Right renal cortex interstitium (tissue), 3 donors: ENCODE data around the gene HTN3. TPM values are rescaled to one million over a fixed set of nuclear protein-coding genes. Genes with fewer than 3 reads are reported as not detected.
A peak's percentile ranks its signal among the peaks of the same experiment; 100 is the strongest.
"Not testable (repeated sequence)": the region's sequence is repeated elsewhere in the genome, so short reads cannot be mapped to it uniquely, and the experiment has no call there.

ENCODE experiments used
- DNase-seq, 3 donors: peaks; one replicate each; pipeline ENCODE4 v3.0.0-alpha.2; 2013; ENCODE audit warnings: low read depth in 3 of 3, low spot score in 2 of 3
- polyA plus RNA-seq, 3 donors: library from polyadenylated mRNA; unstranded; fragments of 120-200 nt; gene quantifications; one replicate each; pipeline ENCODE4 v1.2.1, GENCODE V29; 2013; ENCODE audit not compliant: insufficient read length in 3 of 3

The HTN3 gene
- polyA plus RNA-seq = not detected

DNA sequence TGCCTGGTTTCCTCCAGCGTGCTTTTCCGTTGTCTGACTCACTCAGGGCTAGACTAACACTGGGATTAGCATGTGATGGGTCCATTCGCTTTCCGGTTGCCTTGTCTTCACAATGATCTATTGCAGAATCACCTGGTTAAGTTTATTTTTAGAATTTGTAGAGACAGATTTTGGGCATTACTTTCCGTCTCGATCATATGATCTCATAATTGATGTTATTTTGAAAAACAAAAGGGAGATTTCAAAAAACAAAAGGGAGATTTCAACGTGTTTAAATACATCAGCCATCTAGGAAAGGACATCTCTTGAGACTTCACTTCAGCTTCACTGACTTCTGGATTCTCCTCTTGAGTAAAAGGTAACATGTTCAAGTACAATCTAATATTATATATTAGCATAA, at the start of gene HTN3:
TSS of gene HTN3 (plus strand) at position 301 of the 400 bp plus-strand sequence. CDS start 2,282 bp downstream, outside the sequence.
- DNase-seq = not testable (repeated sequence)

DNA sequence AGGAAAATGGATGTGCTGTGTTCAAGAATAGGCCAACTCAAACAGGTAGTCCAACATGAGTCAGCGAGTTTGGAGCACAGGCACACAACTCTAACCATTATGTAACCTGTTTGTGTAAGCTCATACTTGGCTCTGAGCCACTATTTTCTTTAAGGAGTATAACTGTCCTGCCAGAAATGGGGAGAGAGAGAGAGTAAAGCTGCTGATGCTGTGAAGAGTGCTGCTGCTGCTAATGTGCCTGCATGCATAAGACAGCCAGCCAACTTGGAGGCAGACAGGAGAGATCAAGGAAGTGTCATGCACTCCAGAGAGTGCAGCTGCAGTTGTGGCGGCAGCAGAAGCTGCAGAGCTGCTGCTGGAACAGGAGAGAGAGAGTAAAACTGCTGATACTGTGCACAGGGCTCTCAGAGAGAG, 44.2 kb upstream of the HTN3 start:
- DNase-seq = peak; percentile 0 to 9 (median 3)

DNA sequence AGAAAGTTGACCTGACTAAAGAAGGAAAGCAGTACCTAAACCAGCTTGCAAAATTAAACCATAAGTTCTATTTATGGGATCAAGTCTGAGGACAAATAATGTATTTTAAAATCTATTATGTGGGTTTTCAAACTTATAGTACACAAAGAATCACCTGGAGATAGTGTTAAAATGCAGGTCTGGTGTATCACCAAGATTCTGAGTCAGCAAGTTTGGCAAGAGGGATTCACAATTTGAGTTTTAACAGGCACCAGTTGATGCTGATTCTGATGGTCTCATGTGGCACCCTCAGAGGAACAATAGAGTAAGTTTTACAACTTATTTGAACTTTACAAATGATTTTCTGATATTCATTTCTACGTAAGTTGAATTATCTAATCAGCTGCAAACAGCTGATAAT, 41.6 kb upstream of the HTN3 start:
- no peak for DNase-seq

DNA sequence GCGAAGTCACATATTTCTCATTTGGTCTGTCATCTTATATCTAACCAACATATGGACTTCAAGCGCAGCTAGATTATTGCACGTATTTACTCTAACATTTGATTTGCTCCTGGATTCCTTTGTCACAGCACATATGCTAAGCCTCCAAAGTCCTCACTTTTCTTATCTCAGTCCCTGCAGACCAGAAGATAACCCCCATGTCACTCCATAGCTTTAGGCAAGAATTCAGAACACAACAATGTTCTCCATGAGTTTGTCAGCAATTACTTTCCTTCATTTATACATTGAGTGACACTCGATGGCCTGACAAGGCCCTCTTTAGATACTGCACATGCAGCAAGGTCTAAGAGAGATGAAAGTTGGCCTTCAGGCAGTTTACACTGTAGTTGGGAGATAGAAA, 37.2 kb upstream of the HTN3 start:
- DNase-seq = no peak

DNA sequence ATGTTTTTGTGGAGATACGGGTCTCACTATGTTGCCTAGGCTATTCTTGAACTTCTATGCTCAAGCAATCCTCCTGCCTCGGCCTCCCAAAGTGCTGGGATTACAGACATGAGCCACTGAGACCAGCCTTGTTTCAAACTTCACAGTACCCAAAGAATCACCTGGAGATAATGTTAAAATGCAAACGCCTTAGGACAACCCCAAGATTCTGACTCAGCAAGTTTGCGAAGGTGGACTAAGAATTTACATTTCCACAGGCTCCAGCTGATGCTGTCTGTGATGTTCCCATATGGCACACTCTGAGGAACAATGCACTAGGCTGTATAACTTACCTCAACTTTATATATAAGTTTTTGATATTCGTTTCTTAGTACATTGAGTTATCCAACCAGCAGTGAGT, 33.5 kb upstream of the HTN3 start:
- no peak for DNase-seq

DNA sequence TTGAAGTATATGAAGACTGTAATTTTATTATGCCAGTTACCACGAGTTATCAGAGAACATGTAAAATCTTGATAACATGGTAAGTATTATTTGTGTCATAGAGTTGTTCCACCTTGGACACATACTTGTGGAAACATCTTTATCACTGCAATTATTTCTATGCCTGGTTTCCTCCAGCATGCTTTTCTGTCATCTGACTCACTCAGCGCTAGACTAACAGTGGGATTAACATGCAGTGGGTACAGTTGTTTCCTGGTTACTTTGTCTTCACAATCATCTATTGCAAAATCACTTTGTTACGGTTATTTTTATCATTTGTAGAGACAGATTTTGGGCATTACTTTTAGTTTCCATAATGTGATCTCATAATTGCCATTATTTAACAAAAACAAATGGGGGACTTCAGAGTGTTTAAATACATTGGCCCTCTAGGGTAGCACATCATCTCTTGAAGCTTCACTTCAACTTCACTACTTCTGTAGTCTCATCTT, 32.7 kb upstream of the HTN3 start, which contains the start of gene STATH:
TSS of gene STATH (plus strand) at position 441 of the 491 bp plus-strand sequence. CDS start 2,472 bp downstream, outside the sequence.
- DNase-seq = no peak

DNA sequence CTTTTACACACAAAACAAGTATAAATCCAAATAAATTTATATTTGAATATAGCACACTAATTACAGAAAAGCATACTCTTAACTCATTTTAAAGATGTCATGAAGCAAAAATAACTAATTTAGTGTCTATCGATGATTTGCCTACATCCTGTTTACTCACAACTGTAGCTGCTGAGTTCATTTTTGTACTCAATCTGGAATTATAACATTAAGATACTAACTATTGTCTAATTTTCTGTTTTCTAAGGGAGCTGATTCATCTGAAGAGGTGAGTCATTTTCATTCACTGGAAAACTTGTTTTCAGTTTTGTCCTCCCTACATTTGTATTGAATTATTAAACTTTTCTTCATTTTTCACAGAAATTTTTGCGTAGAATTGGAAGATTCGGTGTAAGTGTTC, 28.8 kb upstream of the HTN3 start:
- DNase-seq = no peak

DNA sequence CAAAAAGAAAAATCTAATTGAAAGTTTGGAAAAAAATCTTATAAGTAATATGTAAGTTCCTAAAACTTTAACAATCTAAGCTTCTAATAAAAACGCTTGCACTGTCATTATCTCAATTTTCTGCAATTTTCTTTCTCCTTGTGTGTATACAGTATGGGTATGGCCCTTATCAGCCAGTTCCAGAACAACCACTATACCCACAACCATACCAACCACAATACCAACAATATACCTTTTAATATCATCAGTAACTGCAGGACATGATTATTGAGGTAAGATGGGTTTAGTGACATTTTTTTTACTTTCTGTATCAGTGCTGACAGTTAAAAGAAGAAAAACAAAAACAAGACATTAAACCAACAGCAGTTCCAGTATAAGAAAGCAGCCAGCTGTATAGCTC, 27.5 kb upstream of the HTN3 start:
- DNase-seq = no peak

DNA sequence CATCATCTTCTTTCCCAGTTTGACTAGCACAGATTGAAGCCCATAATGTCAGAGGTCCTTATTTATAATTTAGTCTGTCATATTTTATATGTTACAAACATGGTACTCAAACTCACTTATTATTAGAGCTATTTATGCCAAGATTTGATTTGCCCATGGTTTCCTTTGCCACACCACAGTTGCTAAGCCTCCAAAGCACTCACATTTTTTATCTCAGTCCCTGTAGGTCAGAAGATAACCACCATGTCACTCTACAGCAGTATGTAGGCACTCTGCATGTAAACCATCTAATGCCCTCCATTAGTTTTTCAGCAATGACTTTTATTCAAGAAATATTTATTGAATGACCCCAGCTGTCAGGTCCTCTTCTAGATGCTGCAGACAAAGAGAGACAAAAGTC, 25.8 kb upstream of the HTN3 start:
- DNase-seq = no peak

DNA sequence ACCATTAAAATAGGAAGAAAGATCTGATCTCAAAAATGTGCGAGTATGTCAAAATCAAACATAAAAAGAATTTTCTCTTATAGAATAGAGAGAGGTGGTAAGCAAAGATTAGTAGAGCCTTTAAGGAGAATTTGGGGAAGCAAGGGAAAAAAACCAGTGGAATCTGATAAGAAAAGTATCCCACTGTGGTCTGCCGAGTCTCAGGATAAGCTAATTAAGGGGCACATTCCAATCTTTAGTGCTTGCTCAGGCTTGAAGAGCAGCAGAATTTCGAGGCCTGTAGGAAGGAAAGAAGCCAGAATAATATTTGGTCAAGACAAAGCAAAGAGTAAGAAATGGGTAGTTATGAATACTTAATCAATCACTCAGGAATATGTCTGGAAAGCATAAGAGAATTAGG, 19.5 kb upstream of the HTN3 start:
- no peak for DNase-seq

DNA sequence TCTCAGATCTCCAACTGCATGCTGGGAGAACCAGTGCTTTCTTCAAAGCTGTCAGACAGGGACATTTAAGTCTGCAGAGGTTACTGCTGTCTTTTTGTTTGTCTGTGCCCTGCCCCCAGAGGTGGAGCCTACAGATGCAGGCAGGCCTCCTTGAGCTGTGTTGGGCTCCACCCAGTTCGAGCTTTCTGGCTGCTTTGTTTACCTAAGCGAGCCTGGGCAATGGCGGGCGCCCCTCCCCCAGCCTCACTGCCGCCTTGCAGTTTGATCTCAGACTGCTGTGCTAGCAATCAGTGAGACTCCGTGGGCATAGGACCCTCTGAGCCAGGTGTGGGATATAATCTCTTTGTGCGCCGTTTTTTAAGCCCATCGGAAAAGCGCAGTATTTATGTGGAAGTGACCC, 9.3 kb upstream of the HTN3 start:
- DNase-seq = not testable (repeated sequence)

DNA sequence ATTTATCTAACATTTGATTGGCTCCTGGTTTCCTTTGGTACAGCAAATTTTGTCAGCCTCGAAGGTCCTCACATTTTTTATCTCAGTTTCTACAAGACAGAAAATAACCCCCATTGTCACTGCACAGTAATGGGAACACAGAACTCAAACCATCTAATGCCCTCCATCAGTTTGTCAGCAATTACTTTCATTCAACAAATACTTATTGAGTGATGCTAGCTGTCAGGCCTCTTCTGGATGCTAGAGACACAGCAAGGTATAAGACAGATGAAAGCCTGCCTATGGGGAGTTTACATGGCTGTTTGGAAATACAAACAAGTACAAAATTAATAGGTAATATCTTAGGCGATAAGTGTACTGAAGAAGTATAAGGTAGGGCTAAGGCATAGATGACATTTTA, 5.0 kb upstream of the HTN3 start:
- no peak for DNase-seq

DNA sequence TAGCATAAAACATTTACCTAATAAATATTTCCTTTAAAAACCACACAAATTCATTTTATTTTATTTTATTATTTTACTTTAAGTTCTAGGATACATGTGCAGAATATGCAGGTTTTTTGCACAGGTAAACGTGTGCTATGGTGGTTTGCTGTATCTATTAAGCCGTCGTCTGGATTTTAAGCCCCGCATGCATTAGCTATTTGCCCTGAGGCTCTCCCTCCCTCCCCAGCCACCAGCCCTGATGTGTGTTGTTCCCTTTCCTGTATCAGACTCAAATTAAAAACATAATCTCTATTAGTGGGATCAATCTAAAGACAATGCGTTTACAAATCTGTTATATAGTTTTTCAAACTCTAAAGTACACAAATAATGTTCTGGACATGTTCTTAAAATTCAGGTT, 1.2 kb upstream of the HTN3 start:
- no peak for DNase-seq

DNA sequence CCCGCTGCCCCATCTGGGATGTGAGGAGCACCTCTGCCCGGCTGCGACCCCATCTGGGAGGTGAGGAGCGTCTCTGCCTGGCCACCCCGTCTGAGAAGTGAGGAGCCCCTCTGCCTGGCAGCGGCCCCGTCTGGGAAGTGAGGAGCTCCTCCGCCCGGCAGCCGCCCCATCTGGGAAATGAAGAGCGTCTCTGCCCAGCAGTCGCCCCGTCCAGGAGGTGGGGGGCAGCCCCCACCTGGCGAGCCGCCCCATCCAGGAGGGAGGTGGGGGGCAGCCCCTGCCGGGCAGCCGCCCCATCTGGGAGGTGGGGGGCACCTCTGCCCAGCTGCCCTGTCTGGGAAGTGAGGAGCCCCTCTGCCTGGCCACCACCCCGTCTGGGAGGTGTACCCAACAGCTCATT, 9.3 kb downstream of the HTN3 start:
- not testable (repeated sequence) for DNase-seq

DNA sequence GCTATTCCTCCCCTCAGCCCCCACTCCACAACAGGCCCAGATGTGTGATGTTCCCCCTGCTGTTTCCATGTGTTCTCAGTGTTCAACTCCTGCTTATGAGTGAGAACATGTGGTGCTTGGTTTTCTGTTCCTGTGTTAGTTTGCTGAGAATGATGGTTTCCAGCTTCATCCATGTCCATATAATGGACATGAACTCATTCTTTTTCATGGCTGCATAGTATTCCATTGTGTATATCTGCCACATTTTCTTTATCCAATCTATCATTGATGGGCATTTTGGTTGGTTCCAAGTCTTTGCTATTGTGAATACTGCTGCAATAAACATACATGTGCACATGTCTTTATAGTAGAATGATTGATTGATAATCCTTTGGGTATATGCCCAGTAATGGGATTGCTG, 11.7 kb downstream of the HTN3 start:
- not testable (repeated sequence) for DNase-seq

DNA sequence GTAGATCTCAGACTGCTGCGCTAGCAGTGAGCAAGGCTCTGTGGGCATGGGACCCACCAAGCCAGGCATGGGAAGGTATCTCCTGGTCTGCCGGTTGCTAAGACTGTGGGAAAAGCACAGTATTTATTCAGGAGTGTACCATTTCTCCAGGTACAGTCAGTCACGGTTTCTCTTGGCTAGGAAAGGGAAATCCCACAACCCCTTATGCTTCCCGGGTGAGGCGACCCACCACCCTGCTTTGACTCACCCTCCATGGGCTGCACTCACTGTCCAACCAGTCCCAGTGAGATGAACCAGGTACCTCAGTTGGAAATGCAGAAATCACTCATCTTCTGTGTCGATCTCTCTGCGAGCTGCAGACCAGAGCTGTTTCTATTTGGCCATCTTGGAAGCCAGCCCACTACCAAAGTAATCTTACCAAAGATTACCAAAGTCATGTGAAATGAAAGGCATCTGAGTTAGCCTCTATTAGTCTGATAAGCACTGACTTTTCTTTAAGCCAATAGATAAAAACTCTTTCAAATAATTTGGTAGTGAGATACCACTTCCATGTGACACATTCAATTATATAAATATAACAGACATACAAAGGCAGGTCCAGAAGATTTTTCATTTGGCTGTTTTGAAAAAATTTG, 13.5 kb downstream of the HTN3 start:
- no peak for DNase-seq

DNA sequence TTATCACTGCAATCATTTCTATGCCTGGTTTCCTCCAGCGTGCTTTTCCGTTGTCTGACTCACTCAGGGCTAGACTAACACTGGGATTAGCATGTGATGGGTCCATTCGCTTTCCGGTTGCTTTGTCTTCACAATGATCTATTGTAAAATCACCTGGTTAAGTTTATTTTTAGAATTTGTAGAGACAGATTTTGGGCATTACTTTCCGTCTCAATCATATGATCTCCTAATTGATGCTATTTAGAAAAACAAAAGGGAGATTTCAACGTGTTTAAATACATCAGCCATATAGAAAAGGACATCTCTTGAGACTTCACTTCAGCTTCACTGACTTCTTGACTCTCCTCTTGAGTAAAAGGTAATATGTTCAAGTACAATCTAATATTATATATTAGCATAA, 21.9 kb downstream of the HTN3 start, which contains the start of gene HTN1:
TSS of gene HTN1 (plus strand) at position 301 of the 400 bp plus-strand sequence. CDS start 2,639 bp downstream, outside the sequence.
- not testable (repeated sequence) for DNase-seq

DNA sequence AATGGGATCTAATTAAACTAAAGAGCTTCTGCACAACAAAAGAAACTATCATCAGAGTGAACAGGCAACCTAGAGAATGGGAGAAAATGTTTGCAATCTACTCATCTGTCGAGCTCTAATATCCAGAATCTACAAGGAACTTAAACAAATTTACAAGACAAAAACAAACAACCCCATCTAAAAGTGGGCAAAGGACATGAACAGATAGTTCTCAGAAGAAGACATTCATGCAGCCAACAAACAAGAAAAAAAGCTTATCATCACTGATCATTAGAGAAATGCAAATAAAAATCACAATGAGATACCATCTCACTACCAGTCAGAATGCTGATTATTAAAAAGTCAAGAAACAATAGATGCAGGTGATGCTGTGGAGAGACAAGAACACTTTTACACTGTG, 28.3 kb downstream of the HTN3 start:
- not testable (repeated sequence) for DNase-seq

DNA sequence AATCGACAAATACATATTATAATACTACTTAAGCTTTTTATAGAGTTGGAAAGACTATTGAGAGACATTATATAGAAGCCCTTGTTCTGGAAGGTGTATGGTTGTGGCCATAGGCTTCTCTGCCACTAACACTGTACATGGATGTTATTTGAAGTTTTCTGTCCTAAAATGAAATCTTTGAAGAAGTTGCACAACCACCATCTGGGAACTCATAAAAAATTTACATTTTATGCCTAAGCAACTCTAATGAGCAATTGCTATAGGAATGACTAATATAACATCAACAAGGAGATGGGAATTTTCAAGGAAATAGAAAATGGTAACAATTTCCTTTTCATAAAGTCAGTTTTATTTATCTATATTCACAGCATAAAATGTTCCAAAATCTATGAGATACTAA, 29.4 kb downstream of the HTN3 start:
- DNase-seq = no peak

DNA sequence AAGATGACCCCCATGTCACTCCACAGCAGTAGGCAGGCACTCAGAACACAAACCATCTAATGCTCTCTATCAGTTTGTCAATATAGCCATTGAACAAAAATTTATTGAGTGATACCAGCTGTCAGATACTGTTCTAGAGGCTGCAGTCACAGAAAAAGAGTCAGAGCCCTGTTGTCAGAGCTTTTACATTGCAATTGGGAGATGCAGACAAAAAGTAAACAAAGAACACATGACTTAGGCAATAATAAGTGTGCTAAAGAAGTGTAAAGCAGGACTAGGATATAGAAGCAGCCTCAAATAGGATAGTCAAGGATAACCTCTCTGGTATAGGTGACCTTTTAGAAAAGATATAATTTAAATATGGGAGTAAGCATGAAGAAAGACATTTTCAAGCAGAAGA, 30.9 kb downstream of the HTN3 start:
- DNase-seq = no peak

DNA sequence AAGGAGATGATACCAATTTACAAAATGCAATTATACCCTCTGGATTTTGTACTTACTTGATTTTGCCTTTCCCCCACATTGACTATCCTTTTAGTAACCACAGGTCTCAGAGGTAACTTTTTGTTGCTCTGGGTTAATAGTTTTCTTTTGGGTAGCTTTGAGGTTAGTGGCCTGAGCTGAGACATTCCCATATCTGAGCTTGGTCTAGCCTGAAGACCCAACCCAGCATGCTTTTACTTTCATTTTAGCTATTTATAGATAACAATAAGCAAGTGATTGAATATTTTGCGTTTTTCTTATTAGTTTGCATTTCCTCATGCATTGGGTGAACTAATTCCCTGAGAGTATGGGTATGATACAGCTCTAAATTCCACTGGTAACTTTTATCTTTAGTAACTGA, 33.7 kb downstream of the HTN3 start:
- DNase-seq = no peak

DNA sequence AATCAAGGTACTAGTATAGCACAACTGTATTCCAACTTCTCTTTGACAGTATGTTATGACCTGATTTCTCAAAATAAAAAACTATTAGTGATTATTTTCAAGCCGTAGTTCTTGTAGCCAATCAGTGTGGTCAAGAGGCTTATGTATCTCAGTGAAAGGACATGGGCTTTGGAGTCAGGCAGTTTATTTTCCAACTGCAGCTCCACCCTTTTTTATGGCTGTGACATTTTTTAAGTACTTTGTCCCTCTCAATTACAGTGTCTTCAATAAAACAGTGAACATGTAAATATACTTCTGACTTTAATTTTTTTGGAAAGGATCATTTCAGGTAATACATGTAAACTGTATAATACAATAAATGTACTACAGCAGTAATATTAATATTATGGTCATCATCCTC, 51.9 kb downstream of the HTN3 start:
- no peak for DNase-seq
